ENCODE measurements around the gene EZR. TPM values are rescaled to one million over a fixed set of nuclear protein-coding genes. Genes with fewer than 3 reads are reported as not detected.

EZR gene
- total RNA-seq, 3 donors from 2014 or later, result 29.1 to 154 (median 59.3) TPM

GRCh38 chr6:158807515-158808441, 11.4 kb downstream of the EZR start:
- peak overlapping the region in 1 of 2 donors; percentile 20 for H3K27ac ChIP-seq
- no peaks in the 10 kb centered on the region for H3K36me3 ChIP-seq
- no peak overlapping the region for H3K4me3 ChIP-seq
- H3K9me3 ChIP-seq, result no peaks in the 10 kb centered on the region
- H3K27me3 ChIP-seq, result no peaks in the 10 kb centered on the region
- intact Hi-C loops (cut with DNase I; ENCODE audit: low total_unique reads), result no loop called here
- no peak for DNase-seq (ENCODE audit: low spot score in 2 of 2)
- TF ChIP-seq, protein P1, sequence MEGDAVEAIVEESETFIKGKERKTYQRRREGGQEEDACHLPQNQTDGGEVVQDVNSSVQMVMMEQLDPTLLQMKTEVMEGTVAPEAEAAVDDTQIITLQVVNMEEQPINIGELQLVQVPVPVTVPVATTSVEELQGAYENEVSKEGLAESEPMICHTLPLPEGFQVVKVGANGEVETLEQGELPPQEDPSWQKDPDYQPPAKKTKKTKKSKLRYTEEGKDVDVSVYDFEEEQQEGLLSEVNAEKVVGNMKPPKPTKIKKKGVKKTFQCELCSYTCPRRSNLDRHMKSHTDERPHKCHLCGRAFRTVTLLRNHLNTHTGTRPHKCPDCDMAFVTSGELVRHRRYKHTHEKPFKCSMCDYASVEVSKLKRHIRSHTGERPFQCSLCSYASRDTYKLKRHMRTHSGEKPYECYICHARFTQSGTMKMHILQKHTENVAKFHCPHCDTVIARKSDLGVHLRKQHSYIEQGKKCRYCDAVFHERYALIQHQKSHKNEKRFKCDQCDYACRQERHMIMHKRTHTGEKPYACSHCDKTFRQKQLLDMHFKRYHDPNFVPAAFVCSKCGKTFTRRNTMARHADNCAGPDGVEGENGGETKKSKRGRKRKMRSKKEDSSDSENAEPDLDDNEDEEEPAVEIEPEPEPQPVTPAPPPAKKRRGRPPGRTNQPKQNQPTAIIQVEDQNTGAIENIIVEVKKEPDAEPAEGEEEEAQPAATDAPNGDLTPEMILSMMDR (IDR thresholded peaks at IDR 0.05), result no peak
- TF ChIP-seq POLR2A (IDR thresholded peaks at IDR 0.05) (no peak), POLR2AphosphoS5 (IDR thresholded peaks at IDR 0.05) (no peak)
- no peaks in the 10 kb centered on the region for H3K4me1 ChIP-seq

DNA sequence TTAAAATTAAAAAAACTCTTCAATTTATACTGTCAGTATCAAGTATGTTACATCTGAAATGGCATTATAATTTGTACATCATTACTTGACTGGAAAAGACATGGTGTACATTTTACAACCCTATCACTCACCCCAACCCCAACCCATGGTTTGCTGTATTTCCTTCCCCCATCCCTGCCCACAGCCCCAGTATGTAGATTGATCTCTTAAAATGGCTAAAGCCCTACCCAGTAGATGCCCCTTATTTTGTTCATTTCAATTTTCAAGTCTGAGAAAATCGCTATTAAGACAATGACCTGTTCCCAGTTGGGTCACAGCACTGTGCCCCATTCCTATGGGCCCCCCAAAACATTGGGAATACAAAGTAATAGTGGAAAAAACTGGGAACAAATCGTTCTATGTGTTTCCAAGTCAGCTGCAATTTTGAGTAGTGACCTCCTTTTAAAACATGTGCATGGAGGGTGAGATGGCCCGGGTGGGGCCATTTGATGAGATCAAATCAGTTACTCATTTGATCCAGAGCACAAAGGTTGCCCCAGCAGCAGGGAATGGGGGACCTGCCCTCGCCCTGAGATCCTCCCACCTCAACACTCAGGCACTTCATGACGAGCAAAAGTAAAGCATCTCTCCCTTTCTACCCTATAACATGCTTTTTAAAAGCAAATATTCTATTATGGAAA, 13.3 kb downstream of the EZR start:
- Histone ChIP-seq H3K27ac (peak overlapping the region in 1 of 2 donors; percentile 10), H3K4me1 (no peaks in the 10 kb centered on the region), H3K9me3 (no peaks in the 10 kb centered on the region), H3K36me3 (no peaks in the 10 kb centered on the region), H3K27me3 (no peaks in the 10 kb centered on the region), H3K4me3 (no peak overlapping the region)
- DNase-seq (ENCODE audit: low spot score in 2 of 2), result no peak
- intact Hi-C loops (cut with DNase I; ENCODE audit: low total_unique reads), result no loop called here
- TF ChIP-seq POLR2AphosphoS5 (IDR thresholded peaks at IDR 0.05) (no peak), POLR2A (IDR thresholded peaks at IDR 0.05) (no peak)
- TF ChIP-seq, protein P1 (IDR thresholded peaks at IDR 0.05), result no peak

- no peak for DNase-seq (ENCODE audit: low spot score in 2 of 2)
- Histone ChIP-seq H3K27me3 (no peaks in the 10 kb centered on the region), H3K4me3 (no peak overlapping the region), H3K4me1 (no peaks in the 10 kb centered on the region), H3K9me3 (no peaks in the 10 kb centered on the region), H3K36me3 (no peaks in the 10 kb centered on the region), H3K27ac (peak overlapping the region; percentile 49 to 73)
- intact Hi-C loops (cut with DNase I; ENCODE audit: low total_unique reads), result no loop called here
- TF ChIP-seq POLR2AphosphoS5 (IDR thresholded peaks at IDR 0.05) (no peak), POLR2A (IDR thresholded peaks at IDR 0.05) (no peak)
- TF ChIP-seq, protein P1 (IDR thresholded peaks at IDR 0.05), result no peak
Measured at GRCh38 chr6:158804207-158804606, 15.0 kb downstream of the EZR start.

- no peak for DNase-seq (ENCODE audit: low spot score in 2 of 2)
- TF ChIP-seq POLR2A (IDR thresholded peaks at IDR 0.05), result no peak
- TF ChIP-seq, protein P1 (IDR thresholded peaks at IDR 0.05), result no peak
- no peak for TF ChIP-seq POLR2AphosphoS5 (IDR thresholded peaks at IDR 0.05)
- H3K27ac ChIP-seq, result peak overlapping the region; percentile 49 to 73
- H3K27me3 ChIP-seq, result no peaks in the 10 kb centered on the region
- H3K36me3 ChIP-seq, result no peaks in the 10 kb centered on the region
- intact Hi-C loops (cut with DNase I; ENCODE audit: low total_unique reads), result no loop called here
- no peaks in the 10 kb centered on the region for H3K9me3 ChIP-seq
- no peaks in the 10 kb centered on the region for H3K4me1 ChIP-seq
- no peak overlapping the region for H3K4me3 ChIP-seq
Measured at GRCh38 chr6:158803733-158804143, 15.4 kb downstream of the EZR start.

Data from breast epithelium (tissue), 4 donors.